GM18870 (cell line): ENCODE data around the gene OGFOD2.

Experiments used
- ATAC-seq: cut with Tn5 transposase; IDR thresholded peaks from one replicate; pipeline ENCODE4 v1.9.1; 2021; ENCODE audit warnings: moderate library complexity; ENCODE audit not compliant: unreplicated experiment

Gene OGFOD2

DNA sequence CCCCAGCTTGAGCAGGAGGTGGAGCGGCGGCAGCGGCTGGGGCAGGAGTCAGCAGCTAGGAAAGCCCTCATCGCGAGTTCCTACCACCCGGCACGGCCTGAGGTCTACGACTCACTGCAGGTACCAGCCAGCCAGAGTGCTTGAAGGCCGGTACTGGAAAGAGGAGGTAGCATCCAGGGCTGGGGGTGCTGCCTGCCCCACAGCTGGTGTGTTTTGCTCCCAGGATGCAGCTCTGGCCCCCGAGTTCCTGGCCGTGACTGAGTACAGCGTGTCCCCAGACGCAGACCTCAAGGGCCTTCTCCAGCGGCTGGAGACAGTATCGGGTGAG lies 1.6 kb downstream of the OGFOD2 start:
- no peak for ATAC-seq

DNA sequence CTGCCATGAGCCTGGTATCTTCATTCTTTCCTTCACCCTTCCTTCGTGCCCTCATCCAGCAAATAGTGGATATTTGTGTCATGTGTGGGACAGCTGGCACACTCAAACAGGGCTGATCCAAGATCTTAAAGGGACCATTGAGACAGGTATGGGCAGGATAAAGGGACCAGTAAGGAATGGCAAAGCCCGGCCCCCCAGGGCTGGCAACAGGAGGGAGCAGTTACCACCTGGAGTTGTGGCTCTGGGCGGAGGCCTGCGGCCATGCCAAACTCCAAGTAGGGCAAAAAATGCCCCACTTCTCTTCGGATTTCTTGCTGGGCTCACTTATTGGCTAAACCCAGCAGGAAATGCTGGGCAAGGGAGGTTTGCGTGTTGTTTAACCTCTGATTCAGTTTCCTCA lies 2.1 kb downstream of the OGFOD2 start:
- no peak for ATAC-seq

DNA sequence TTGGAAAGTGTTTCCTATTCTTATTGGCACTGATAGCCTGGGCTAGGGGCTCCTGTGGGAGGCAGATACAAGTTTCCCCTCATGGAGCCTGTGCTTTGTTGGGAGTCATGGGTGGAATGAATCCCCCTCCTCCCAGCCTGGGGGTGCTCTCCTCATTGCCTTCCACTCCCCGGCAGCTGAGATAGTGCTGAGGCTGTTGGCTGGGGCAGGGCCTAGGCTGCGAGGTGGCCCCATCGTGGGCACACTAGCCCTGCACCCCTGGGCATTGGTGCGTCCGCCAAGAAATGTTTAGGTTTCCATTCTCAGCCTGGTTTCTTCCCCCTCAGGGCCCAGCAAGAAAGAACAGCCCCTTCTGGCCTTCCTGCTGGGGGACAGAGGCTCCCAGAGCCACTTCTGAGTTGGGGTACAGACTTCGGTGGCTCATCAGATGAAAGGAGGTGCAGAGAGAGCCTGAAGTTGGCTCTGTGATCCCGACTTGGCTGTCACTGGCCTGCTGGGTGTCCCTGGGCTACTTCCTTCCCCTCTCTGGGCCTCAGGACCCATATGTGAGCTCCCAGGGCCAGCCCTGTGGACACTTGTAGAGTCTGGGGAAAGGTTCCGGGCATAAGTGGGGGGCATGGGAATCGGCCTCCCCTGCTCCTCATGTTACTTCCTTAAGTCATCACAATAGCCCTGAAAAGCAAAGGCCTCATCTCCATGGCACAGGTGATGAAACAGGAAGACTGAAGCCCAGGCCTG lies 2.8 kb downstream of the OGFOD2 start:
- ATAC-seq = no peak

DNA sequence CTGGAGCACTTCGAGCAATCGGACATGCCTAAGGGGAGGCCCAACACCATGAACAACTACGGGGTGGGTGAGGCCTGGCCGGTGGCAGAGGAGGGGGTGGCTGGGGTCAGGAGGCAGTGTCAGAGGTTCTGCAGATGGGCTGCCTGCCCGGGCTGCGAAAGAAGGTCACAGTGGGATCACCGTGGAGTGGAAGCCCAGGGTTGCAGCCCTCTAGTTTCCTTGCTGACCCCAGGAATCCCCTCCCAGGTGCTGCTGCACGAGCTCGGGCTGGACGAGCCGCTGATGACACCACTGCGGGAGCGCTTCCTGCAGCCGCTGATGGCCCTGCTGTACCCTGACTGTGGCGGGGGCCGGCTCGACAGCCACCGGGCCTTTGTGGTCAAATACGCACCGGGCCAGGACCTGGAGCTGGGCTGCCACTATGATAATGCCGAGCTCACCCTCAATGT lies 3.5 kb downstream of the OGFOD2 start:
- ATAC-seq = no peak

DNA sequence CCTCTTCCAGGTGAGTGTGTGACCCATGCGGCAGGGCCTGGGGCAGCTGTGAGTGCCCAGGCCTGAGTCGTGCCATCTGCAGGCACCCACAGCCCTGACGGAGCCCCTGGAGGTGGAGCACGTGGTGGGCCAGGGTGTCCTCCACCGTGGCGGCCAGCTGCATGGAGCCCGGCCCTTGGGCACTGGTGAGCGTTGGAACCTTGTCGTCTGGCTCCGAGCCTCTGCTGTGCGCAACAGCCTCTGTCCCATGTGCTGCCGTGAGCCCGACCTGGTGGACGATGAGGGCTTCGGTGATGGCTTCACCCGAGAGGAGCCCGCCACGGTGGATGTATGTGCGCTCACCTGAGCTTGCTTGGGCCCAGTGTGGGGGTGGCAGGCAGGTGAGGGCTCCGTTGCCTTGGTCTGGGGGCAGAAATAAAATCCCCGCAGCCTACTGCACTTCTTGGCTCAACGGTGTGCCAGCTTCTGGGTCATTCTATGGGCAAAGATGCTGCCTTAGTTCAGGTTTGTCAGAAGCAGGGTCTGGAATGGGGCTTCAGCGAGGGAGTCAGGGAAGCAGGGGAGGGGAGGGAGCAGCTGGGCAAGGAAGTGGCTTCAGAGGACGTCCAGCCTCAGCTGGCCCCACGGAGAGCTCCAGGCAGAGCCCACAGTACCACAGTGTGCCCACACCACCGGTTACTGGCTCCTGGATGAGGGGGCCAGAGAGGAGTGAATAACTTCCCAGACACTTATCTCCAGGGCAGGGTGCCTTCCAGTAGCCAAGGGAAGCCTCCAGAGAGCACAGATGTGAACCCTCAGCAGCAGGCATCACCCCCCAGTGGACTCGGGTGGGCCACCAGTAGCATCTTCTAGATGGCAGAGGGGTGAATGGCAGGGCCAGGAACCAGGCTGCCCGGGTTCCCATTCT lies 4.2 kb downstream of the OGFOD2 start:
- no peak for ATAC-seq

DNA sequence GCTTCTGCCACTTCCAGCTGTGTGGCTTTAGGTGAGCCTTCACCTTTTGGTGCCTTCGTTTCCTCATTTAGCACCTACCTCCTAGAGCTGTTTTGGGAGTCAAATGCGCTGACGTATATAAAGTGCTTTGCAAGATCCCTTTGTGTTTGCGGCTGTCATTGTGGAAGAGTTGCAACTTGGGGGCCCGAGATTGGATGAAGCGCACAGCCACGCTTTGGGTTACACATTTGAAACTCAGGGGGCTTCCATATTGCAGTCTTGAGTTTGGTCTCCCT lies 4.8 kb downstream of the OGFOD2 start:
- no peak for ATAC-seq

DNA sequence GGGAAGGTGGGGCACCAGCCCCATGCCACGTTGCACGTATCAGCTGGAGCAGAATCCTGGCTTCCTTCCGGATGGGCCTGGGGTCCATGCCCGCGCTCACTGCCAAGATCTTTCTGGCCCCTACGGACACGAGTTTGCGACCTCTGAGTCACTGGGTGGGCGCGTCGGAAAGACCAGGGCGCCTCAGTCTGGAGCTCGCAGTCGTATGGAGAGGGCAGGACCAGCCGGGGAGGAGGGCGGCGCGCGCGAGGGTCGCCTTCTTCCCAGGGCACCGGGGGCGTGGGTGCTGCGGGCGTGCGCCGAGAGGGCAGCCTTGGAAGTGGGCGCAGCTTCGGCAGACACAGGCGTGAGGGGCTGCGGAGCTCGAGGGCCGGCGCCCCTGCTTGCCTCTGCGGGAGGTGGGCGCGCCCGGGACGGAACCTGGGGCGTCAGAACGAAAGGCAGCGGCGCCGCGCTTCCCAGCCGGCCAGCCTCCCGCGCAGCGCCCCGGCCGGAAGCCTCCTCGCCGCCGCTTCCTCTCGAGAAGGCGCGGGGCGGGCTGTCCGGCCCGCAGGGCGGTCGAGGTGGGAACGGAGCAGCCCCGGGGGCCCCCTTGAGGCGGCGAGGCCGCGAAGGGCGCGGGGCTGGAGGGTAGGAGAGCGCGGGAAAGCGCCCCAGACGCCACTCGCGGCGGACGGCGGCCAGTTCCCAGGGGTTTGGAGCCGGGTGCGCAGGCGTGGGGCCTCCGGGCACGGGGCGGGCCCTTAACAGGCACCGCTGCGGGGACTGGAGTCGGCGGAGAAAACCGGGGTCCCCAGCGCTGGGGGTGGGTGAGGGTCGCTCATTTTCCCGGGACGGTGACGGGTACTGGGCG lies 5.4 kb downstream of the OGFOD2 start, which contains the start of gene ARL6IP4:
ARL6IP4 (plus strand) TSS at position 499 of the 853 bp plus-strand sequence. CDS start 459 bp downstream, outside the sequence.
- no peak for ATAC-seq

DNA sequence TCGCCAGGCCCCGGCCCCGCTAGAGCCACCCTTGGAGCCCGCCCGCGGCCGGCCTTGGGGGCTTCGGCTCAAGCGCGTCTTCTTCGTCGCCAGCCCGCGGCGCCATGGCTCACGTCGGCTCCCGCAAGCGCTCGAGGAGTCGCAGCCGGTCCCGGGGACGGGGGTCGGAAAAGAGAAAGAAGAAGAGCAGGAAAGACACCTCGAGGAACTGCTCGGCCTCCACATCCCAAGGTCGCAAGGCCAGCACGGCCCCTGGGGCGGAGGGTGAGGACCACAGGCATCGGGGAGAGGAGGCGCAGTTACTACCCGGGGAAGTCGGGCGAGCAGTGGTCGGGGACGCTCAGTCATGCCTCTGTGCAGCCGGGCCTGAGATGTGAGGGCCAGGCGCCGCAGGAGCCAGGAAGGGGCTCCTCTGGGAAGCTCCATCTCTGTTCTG lies 6.0 kb downstream of the OGFOD2 start:
- no peak for ATAC-seq

DNA sequence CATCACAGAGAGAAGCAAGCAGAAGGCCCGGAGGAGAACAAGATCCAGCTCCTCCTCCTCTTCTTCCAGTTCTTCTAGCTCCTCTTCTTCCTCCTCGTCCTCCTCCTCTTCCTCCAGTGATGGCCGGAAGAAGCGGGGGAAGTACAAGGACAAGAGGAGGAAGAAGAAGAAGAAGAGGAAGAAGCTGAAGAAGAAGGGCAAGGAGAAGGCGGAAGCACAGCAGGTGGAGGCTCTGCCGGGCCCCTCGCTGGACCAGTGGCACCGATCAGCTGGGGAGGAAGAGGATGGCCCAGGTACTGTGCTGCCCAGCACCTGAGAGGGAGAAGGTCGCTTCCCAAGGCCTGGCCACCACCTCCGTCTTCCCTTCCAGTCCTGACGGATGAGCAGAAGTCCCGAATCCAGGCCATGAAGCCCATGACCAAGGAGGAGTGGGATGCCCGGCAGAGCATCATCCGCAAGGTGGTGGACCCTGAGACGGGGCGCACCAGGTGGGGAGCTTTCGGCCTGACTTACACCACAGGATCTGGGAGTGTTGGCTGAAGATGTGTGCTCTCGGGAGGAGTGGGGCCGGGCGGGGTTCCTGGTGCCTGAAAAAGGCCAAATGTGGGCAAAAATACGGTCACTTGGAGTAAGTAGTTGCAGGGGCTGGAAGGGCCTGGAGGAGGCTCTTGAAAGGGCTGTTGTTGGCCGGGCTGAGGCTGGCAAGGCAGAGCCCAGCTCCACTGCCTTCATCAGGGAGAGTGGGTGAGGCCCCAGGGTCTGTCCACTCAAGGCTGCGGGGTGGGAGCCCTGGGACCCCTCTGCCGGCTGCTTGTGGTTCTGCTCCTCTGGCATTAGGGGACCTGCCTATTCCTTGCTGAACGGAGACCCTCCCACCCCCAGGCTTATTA lies 6.8 kb downstream of the OGFOD2 start:
- ATAC-seq = no peak

DNA sequence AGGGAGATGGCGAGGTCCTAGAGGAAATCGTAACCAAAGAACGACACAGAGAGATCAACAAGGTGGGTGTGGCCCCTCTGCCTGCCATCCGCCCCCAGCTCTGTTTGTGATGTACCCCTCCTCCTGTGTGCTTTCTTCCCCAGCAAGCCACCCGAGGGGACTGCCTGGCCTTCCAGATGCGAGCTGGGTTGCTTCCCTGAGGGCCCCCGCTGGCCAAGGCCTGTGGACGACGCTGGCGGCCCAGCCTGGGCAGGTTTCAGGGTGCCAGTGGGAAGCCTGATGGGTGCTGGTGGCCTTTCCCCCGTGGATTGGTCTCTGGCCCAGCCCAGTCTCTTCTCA lies 7.4 kb downstream of the OGFOD2 start:
- ATAC-seq = no peak

DNA sequence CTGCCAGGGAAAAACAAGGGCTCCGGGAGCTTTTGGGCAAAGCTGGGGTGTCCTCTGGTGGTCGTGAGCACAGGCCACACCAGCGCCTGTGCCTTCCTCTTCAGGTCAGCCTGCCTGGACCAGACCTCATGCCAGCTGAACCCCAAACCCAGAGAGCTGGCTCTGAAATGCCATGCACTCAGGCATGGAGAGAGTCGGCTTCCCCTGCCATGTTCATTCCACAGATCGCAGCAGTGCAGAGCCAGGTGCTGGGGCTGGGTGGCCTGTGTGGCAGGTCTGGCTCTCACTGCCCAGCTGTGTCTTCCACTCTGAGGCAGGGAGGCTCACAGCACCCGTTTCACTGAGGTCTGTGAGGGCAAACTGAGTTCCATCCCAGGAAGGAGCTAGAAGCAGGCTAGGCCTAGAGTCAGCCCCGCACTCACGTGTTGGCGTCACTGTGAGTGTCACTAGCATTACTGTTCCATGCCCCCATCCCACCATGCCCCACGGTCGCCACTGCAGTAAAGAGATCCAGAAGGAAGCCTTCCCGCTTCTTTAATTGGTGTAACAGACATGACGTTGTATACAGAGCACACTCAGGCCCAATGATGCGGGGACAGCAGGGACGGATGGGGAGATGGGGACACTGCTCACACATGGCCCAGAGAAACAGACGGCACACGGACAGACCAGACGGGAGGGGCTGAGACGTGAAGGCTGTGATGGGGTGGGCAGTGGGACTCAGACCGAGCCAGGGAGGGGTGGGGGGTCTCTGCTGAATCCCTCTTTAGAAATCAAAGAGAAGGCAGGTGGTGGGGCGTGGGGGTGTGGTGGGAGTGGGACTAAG lies 8.1 kb downstream of the OGFOD2 start:
- ATAC-seq = no peak

DNA sequence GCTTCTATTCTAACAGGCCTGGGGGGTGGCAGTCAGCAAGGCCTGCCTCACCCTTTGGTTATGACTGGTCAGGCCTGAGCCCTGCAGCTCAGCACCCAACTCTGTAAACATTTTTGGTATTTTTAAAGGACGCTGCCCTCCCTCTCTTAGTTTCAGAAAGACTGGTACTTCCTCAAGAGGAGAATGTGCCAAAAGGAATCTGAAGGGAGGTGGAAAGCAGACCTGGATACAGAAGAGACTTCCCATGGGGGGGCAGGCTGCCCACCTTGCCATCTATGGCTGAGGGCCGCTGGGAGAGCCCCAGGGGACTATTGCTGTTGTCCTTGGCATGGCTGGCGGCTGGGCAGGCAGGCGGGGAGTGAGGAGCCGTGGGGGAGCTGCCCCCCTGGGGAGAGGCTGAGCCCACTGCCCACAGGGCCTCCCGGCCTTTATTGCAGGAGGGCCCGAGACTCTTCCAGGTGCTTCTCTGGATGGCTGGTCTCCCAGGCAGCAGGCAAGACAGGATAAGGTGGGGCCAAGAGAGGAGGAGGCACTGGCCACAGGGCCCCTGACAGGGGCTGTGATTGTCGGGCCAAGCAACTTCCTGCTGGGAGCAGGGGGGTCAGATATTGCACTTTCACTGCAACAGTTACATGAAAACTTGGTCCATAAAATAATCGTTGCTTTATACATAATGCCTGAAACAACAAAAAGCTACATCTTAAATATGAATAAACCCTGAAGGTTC lies 8.9 kb downstream of the OGFOD2 start:
- no peak for ATAC-seq

DNA sequence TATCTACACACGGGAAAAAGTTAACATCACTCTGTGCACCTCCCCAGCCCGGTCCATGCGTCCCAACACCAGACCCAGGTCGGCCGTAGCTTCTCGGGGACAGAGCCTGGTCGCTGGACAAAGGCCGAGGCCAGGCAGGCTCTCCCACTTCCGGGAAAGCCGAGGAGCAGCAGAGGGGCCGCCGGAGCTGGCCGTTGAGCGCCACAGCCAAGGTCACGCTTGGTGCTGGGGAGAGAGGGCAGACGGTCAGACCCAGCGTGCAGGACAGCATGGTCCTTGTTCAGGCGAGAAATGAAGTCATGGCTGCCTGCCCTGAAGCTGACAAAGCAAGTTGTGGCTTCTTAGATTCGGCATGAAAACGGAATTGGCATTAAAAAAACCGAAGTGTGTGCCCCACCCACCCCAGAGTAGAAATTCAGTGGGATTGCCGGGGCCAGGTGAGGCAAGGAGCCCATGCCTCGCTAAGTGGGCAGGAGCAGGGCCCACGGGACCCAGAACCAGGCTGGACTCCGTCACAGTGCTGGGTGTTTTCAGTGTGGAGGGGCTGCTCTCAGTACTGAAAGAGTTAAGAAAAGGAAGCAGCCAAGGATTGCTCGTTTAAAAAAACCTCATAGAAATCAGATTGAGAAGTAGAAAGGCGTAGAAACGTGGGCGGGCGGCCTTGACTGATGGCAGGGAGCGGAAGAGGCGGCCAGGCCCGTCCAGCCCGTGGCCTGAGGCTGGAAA lies 9.7 kb downstream of the OGFOD2 start:
- no peak for ATAC-seq

DNA sequence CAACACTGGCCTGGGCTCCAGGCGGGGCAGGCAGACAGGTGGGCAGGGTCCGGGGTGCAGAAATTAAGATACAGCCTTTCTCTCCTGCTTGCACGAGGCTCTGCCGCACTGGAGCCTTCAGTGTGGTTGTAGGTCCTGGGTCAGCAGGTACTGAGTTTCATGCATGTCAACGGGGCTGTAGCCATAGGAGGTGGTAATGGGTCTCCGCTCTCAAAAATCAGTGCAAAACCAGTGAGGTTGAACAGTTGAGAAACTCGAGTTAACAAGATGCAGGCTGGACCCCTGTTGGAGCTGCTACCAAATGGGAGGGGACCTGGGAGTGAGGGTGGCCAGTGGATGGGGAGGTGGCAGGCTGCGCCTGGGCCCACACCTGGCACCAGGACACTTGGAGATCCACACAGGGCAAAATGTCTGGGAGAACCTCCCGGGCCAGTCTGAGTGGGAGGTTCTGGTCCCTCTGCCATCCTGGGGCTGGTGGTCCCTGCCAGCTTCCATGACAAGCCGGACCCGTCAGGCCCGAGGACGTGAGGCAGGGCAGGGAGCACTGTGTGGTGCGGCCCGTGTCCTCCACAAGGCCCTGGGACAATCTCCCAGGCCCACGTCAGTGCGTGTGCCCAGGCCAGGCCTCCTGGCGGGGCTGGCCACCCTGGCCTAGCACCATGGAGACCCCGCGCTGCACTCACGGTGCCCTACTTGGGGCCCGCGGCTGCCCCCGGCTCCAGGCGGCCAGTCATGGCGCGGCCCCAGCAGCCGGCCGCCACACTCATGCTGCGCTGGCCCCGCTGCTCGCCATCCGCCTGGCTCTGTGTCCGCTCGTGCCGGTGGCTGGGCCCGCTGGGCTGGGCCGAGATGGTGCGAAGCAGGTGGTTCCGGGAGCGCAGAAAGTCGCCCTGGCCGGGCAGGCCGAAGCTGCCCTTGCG lies 10.6 kb downstream of the OGFOD2 start:
- ATAC-seq = no peak

DNA sequence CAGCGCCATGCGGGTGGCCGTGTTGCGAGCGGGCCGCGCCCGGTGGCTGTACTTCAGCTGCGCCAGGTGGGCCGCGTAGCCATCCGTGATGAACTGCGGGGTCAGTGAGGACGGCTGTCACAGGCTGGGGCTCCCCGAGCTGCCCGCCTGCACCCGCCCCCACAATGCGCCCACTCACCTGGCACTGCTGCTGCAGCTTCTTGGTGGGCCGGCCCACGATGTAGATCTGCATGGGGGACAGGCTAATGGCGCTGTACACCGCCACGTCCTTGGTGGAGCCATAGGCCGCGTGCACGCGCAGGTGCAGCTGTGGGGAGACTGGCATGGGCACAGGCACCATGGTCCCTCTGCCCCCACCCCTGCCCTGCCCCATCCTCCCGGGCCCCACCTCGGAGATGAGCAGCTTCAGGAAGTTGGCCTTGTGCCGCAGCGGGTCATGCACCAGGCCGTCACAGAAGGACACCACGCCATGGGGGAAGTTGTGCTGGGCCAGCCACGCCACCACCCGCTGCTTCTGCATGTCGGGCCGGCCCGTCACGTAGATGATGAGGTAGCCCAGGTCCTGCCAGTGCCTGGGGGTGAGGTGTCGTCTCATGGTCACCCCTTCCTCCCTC lies 11.3 kb downstream of the OGFOD2 start:
- no peak for ATAC-seq

DNA sequence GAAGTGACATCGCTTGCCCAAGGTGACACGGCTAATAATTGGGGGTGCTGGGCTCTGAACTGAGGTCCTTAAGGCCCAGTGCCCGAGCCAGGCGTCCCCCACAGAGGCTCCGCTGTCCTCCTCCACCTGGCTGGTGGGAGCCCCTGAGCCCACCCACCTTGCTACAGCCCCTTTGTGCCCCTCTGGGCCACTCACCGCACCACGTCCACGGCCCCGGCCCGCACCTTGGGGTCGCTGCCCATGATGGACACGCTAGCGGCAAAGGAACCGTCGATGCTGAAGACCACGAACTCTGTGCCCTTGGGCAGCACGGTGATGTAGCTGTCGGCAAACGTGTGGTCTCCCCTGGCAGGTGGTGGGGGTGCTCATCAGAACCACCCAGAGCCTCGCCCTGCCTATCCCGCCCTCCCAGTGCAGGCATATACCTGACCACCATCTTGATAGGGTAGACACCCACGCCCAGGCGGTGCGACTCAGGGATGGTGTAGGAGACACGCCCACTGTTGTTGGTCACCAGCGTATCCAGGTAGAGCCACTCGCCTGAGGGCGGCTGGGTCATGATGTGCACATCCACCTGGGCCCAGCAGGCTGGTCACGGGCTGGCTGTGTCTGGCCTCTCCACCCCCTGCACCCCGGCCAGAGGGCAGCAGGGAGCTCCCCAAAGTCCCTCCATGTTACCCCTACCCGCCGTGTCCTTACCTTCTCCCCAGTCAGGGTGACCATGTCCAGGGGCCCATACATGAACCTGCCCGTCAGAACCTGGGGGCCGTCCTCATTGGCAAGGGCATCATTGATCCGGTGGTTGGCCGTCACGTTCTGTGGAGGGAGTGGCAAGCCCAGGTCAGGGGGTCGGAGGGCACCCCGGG lies 12.3 kb downstream of the OGFOD2 start:
- ATAC-seq = no peak
